Astrocyte of the spinal cord (primary cell): Measurements from ENCODE around the gene FBN3.

ENCODE experiments used
- DNase-seq: peaks from one replicate; pipeline ENCODE4 v3.0.0; 2011; ENCODE audit warnings: low read depth, low spot score
- H3K4me3 ChIP-seq: 2 replicates; pipeline ENCODE4 v1.5.1; 2011; ENCODE audit warnings: low read depth, mild to moderate bottlenecking, low read length, moderate library complexity
- CTCF ChIP-seq: IDR thresholded peaks from 2 replicates; pipeline ENCODE4 v1.5.1; 2012; ENCODE audit warnings: low read depth, mild to moderate bottlenecking, low read length, inconsistent platforms
- in situ Hi-C: cut with HindIII; loops from 2 replicates; pipeline ENCODE4 v1.10.0; 2017; ENCODE audit warnings: low sequenced_read_pairs

FBN3 gene

GRCh38 chr19:8075158-8076074, 74.0 kb downstream of the FBN3 start:
- no peak overlapping the region for H3K4me3 ChIP-seq
- no peak for DNase-seq
- in situ Hi-C loops = no loop called here
- TF ChIP-seq CTCF = no peak

GRCh38 chr19:8074501-8074900, 74.9 kb downstream of the FBN3 start:
- TF ChIP-seq CTCF = no peak
- no peak for DNase-seq
- in situ Hi-C loops = no loop called here
- no peak overlapping the region for H3K4me3 ChIP-seq

- H3K4me3 ChIP-seq = no peak overlapping the region
- in situ Hi-C loops = no loop called here
- DNase-seq = no peak
- no peak for TF ChIP-seq CTCF
Observed at GRCh38 chr19:8071912-8072311, 77.5 kb downstream of the FBN3 start.

GRCh38 chr19:8069096-8069973, 80.1 kb downstream of the FBN3 start:
- in situ Hi-C loops = no loop called here
- peak; percentile 58 for TF ChIP-seq CTCF
- no peak overlapping the region for H3K4me3 ChIP-seq
- DNase-seq = no peak

- no peak overlapping the region for H3K4me3 ChIP-seq
- no peak for TF ChIP-seq CTCF
- DNase-seq = no peak
- in situ Hi-C loops = no loop called here
Observed at GRCh38 chr19:8065875-8066261, 83.5 kb downstream of the FBN3 start.

- H3K4me3 ChIP-seq = no peak overlapping the region
- no peak for TF ChIP-seq CTCF
- no peak for DNase-seq
- in situ Hi-C loops = no loop called here
Observed at GRCh38 chr19:8064911-8065874, 84.2 kb downstream of the FBN3 start.
